ENCODE results near the gene CAPN15.

DNA sequence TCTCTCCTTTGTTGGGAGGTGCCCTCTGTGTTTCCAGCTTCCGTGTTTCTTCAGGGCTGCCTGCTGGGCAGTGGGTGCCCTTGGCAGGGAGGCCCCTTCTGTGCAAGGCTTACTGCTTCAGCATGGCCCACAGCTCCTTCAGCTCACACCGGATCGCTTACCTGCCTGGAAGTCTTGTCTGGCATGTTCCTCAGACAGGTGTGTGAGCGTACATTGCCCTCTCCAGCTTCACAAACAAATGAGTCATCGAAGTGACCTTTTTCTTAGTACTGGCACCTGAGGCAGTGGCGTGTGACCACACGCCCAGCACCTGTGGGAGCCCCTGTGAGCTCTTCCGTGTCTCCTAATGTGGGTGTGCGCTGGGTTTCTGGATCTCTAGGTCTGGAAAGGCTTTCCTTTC is 65.9 kb downstream of the CAPN15 start:
- TF ChIP-seq, protein P1, sequence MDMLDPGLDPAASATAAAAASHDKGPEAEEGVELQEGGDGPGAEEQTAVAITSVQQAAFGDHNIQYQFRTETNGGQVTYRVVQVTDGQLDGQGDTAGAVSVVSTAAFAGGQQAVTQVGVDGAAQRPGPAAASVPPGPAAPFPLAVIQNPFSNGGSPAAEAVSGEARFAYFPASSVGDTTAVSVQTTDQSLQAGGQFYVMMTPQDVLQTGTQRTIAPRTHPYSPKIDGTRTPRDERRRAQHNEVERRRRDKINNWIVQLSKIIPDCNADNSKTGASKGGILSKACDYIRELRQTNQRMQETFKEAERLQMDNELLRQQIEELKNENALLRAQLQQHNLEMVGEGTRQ (IDR thresholded peaks at IDR 0.05), result no peak
- TF ChIP-seq, protein P2, sequence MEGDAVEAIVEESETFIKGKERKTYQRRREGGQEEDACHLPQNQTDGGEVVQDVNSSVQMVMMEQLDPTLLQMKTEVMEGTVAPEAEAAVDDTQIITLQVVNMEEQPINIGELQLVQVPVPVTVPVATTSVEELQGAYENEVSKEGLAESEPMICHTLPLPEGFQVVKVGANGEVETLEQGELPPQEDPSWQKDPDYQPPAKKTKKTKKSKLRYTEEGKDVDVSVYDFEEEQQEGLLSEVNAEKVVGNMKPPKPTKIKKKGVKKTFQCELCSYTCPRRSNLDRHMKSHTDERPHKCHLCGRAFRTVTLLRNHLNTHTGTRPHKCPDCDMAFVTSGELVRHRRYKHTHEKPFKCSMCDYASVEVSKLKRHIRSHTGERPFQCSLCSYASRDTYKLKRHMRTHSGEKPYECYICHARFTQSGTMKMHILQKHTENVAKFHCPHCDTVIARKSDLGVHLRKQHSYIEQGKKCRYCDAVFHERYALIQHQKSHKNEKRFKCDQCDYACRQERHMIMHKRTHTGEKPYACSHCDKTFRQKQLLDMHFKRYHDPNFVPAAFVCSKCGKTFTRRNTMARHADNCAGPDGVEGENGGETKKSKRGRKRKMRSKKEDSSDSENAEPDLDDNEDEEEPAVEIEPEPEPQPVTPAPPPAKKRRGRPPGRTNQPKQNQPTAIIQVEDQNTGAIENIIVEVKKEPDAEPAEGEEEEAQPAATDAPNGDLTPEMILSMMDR (IDR thresholded peaks at IDR 0.05), result no peak
- no peak for TF ChIP-seq ZC3H11A (IDR thresholded peaks at IDR 0.05)
- no peak for TF ChIP-seq JUN (IDR thresholded peaks at IDR 0.05)
- TF ChIP-seq CEBPB (IDR thresholded peaks at IDR 0.05), result no peak
- no peak for TF ChIP-seq RAD21 (conservative IDR thresholded peaks at IDR 0.05 in 1 of 2, IDR thresholded peaks at IDR 0.05 in 1 of 2)
